ENCODE data around the gene ADTRP.

GRCh38 chr6:11738234-11738633 lies 40.4 kb downstream of the ADTRP start:
- TF ChIP-seq CTCF (conservative IDR thresholded peaks at IDR 0.05; ENCODE audit: low read length): no peak
- TF ChIP-seq EZH2phosphoT487 (IDR thresholded peaks at IDR 0.05; ENCODE audit: borderline replicate concordance, low read depth, low read length): no peak

Data from OCI-LY7 (cell line).